HFFc6 (cell line): ENCODE data around the gene PTCD2. TPM values are rescaled to one million over a fixed set of nuclear protein-coding genes. Genes with fewer than 3 reads are reported as not detected.

Experiments
- DNase-seq: peaks from one replicate; pipeline ENCODE4 v3.0.0-alpha.2; 2018
- H3K27ac Mint-ChIP-seq: 2 replicates; pipeline ENCODE4 v1.8.0; 2020; ENCODE audit warnings: mild to moderate bottlenecking, mixed read lengths
- H3K27me3 Mint-ChIP-seq: 2 replicates; pipeline ENCODE4 v1.8.0; 2021; ENCODE audit warnings: mild to moderate bottlenecking, moderate library complexity, mixed read lengths; ENCODE audit not compliant: insufficient read depth
- H3K36me3 Mint-ChIP-seq: 2 replicates; pipeline ENCODE4 v1.8.0; 2021; ENCODE audit warnings: low read depth, mixed read lengths
- H3K4me1 Mint-ChIP-seq: 2 replicates; pipeline ENCODE4 v1.8.0; 2020; ENCODE audit warnings: low read depth, mixed read lengths
- H3K4me3 Mint-ChIP-seq: 2 replicates; pipeline ENCODE4 v1.8.0; 2020; ENCODE audit warnings: mild to moderate bottlenecking, moderate library complexity, mixed read lengths
- H3K9me3 Mint-ChIP-seq: 2 replicates; pipeline ENCODE4 v1.8.0; 2020; ENCODE audit warnings: mild to moderate bottlenecking, mixed read lengths
- CTCF ChIP-seq: fragments of 200-600 bp; sonication (generic); IDR thresholded peaks from 2 replicates; pipeline ENCODE4 v1.5.0; 2021; ENCODE audit warnings: antibody characterized with exemption, mild to moderate bottlenecking
- total RNA-seq, 6 experiments: library from RNA; stranded (reverse); fragmentation: NEBNext Ultra II Directional; extraction: Animal tissue kit (Norgen Biotek cat#: 25700); gene quantifications; 2 replicates in 1 of 6; 3 replicates in 5 of 6; pipeline ENCODE4 v1.2.3, GENCODE V29; 2021

Gene PTCD2
- total RNA-seq, 6 experiments from 2014 or later: 10.8 to 14.4 (median 12.9) TPM

GRCh38 chr5:72305194-72306142 lies 14.7 kb upstream of the PTCD2 start:
- Mint-ChIP-seq H3K27ac (peak overlapping the region; percentile 20), H3K27me3 (no peaks in the 10 kb centered on the region; the same call in 1 of the 2 replicates), H3K4me1 (peaks cover 51% of the 10 kb centered on the region), H3K4me3 (no peak overlapping the region), H3K36me3 (peaks cover under 1% of the 10 kb centered on the region), H3K9me3 (no peaks in the 10 kb centered on the region)
- DNase-seq: no peak
- TF ChIP-seq CTCF: no peak

- Mint-ChIP-seq H3K36me3 (peaks cover 14% of the 10 kb centered on the region; the same call in 1 of the 2 replicates), H3K4me1 (peaks cover 32% of the 10 kb centered on the region), H3K27ac (peak overlapping the region; percentile 97), H3K4me3 (peak overlapping the region; percentile 94), H3K27me3 (no peaks in the 10 kb centered on the region; the same call in 1 of the 2 replicates), H3K9me3 (no peaks in the 10 kb centered on the region)
- no peak for TF ChIP-seq CTCF
- no peak for DNase-seq
These were observed 12.6 kb upstream of the PTCD2 start for GRCh38 chr5:72307573-72307967.

- Mint-ChIP-seq H3K4me3 (peak overlapping the region; percentile 94), H3K4me1 (peaks cover 31% of the 10 kb centered on the region), H3K27me3 (no peaks in the 10 kb centered on the region; the same call in 1 of the 2 replicates), H3K36me3 (peaks cover 19% of the 10 kb centered on the region; the same call in 1 of the 2 replicates), H3K9me3 (no peaks in the 10 kb centered on the region), H3K27ac (peak overlapping the region; percentile 97)
- peak; percentile 92 for TF ChIP-seq CTCF
- peak; percentile 96 for DNase-seq
These were observed 12.0 kb upstream of the PTCD2 start for GRCh38 chr5:72307968-72308852.

- no peaks in the 10 kb centered on the region for H3K9me3 Mint-ChIP-seq
- H3K4me3 Mint-ChIP-seq: peak overlapping the region; percentile 94
These were observed 11.4 kb upstream of the PTCD2 start for GRCh38 chr5:72308853-72309191.

More at GRCh38 chr5:72308853-72309191, 11.4 kb upstream of the PTCD2 start:
- peaks cover 24% of the 10 kb centered on the region; the same call in 1 of the 2 replicates for H3K36me3 Mint-ChIP-seq
- no peak for TF ChIP-seq CTCF
- H3K4me1 Mint-ChIP-seq: peaks cover 36% of the 10 kb centered on the region
- peak overlapping the region; percentile 97 for H3K27ac Mint-ChIP-seq
- no peaks in the 10 kb centered on the region; the same call in 1 of the 2 replicates for H3K27me3 Mint-ChIP-seq
- DNase-seq: no peak
